ENCODE results near the gene SGPP1.

SGPP1 gene

GRCh38 chr14:63678536-63678935, 49.3 kb downstream of the SGPP1 start:
- no peak for TF ChIP-seq CTCF (IDR thresholded peaks at IDR 0.05; ENCODE audit: low read depth, low read length)
- no peak for DNase-seq (ENCODE audit: low read depth, low spot score)
- in situ Hi-C loops (cut with HindIII; ENCODE audit: low sequenced_read_pairs): no loop called here
- H3K4me3 ChIP-seq (ENCODE audit: low read depth, low read length): no peak overlapping the region

- no peak for TF ChIP-seq CTCF (IDR thresholded peaks at IDR 0.05; ENCODE audit: low read depth, low read length)
- in situ Hi-C loops (cut with HindIII; ENCODE audit: low sequenced_read_pairs): no loop called here
- DNase-seq (ENCODE audit: low read depth, low spot score): peak; percentile 35
- no peak overlapping the region for H3K4me3 ChIP-seq (ENCODE audit: low read depth, low read length)
Measured at GRCh38 chr14:63677891-63678379, 49.9 kb downstream of the SGPP1 start.

- DNase-seq (ENCODE audit: low read depth, low spot score): no peak
- in situ Hi-C loops (cut with HindIII; ENCODE audit: low sequenced_read_pairs): no loop called here
- H3K4me3 ChIP-seq (ENCODE audit: low read depth, low read length): no peak overlapping the region
- no peak for TF ChIP-seq CTCF (IDR thresholded peaks at IDR 0.05; ENCODE audit: low read depth, low read length)
Measured at GRCh38 chr14:63676615-63677014, 51.2 kb downstream of the SGPP1 start.

DNA sequence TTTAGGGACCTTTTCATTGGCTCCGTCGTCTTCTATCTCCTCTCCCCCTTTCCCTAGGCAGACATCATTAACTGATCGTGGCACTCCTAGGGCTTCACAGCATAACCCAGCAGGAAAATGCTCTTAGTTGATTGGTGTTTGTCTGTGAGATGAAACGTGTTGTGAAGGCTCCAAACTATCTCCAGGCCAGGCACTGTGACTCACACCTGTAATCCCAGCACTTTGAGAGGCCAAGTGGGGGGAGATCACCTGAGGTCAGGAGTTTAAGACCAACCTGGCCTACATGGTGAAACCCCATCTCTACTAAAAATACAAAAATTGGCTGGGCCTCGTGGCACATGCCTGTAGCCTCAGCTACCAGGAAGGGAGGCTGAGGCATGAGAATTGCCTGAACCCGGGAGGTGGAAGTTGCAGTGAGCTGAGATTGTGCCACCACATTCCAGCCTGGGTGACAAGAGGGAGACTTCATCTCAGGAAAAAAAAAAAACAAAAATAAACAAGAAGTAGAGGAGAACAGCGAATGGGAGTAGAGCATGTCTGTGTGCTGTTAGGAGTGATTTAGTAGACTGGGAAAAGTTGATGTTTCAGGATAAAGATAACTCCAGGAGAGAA, 53.9 kb downstream of the SGPP1 start:
- DNase-seq (ENCODE audit: low read depth, low spot score): no peak
- no peak overlapping the region for H3K4me3 ChIP-seq (ENCODE audit: low read depth, low read length)
- no peak for TF ChIP-seq CTCF (IDR thresholded peaks at IDR 0.05; ENCODE audit: low read depth, low read length)
- in situ Hi-C loops (cut with HindIII; ENCODE audit: low sequenced_read_pairs): no loop called here

- no peak overlapping the region for H3K4me3 ChIP-seq (ENCODE audit: low read depth, low read length)
- no peak for TF ChIP-seq CTCF (IDR thresholded peaks at IDR 0.05; ENCODE audit: low read depth, low read length)
- in situ Hi-C loops (cut with HindIII; ENCODE audit: low sequenced_read_pairs): no loop called here
- no peak for DNase-seq (ENCODE audit: low read depth, low spot score)
Measured at GRCh38 chr14:63673255-63673654, 54.6 kb downstream of the SGPP1 start.

- in situ Hi-C loops (cut with HindIII; ENCODE audit: low sequenced_read_pairs): no loop called here
- no peak for TF ChIP-seq CTCF (IDR thresholded peaks at IDR 0.05; ENCODE audit: low read depth, low read length)
- H3K4me3 ChIP-seq (ENCODE audit: low read depth, low read length): no peak overlapping the region
- no peak for DNase-seq (ENCODE audit: low read depth, low spot score)
Measured at GRCh38 chr14:63672417-63673180, 55.3 kb downstream of the SGPP1 start.
